Subcutaneous adipose tissue (tissue), 4 donors: ENCODE measurements around the gene CALM3. TPM values are rescaled to one million over a fixed set of nuclear protein-coding genes. Genes with fewer than 3 reads are reported as not detected.

Experiments used
- CTCF ChIP-seq: fragments of 450-650 bp; IDR thresholded peaks from one replicate; pipeline ENCODE4 v1.5.1; 2016; ENCODE audit warnings: low read depth, mild to moderate bottlenecking, control low read depth, antibody characterized with exemption, moderate library complexity
- total RNA-seq, 4 donors: library from RNA; depleted of rRNA; stranded (reverse); fragments of >200 nt; gene quantifications; one replicate each; pipeline ENCODE4 v1.1.0, GENCODE V29; 2016

The CALM3 gene
- total RNA-seq, 4 donors from 2014 or later = 62.3 to 256 (median 132) TPM

- TF ChIP-seq CTCF = no peak
Measured at GRCh38 chr19:46602392-46603194, 1.5 kb downstream of the CALM3 start.

GRCh38 chr19:46603195-46603637, 2.1 kb downstream of the CALM3 start:
- no peak for TF ChIP-seq CTCF

GRCh38 chr19:46603752-46604231, 2.7 kb downstream of the CALM3 start:
- TF ChIP-seq CTCF = no peak

- no peak for TF ChIP-seq CTCF
Measured at GRCh38 chr19:46604781-46605355, 3.7 kb downstream of the CALM3 start.

GRCh38 chr19:46605356-46605821, 4.3 kb downstream of the CALM3 start:
- TF ChIP-seq CTCF = no peak

GRCh38 chr19:46606019-46606418, 4.9 kb downstream of the CALM3 start:
- TF ChIP-seq CTCF = no peak

GRCh38 chr19:46606681-46607447, 5.7 kb downstream of the CALM3 start:
- TF ChIP-seq CTCF = no peak
